Measurements from ENCODE around the gene KLF12.

- TF ChIP-seq POLR2A (IDR thresholded peaks at IDR 0.05) = no peak
- no peak for TF ChIP-seq CTCF (IDR thresholded peaks at IDR 0.05)
These were observed 15.9 kb downstream of the KLF12 start for GRCh38 chr13:74118328-74118727.
